HepG2 (cell line): ENCODE data around the gene SEPHS2. TPM values are rescaled to one million over a fixed set of nuclear protein-coding genes. Genes with fewer than 3 reads are reported as not detected.

Source experiments
- ATAD3A ChIP-seq: sonication (generic); formaldehyde crosslinking; IDR thresholded peaks from 2 replicates; pipeline ENCODE4 v1.4.0; 2020; ENCODE audit warnings: missing genetic modification reagents
- CAMTA2 ChIP-seq: sonication (generic); formaldehyde crosslinking; IDR thresholded peaks from 2 replicates; pipeline ENCODE4 v1.4.0; 2020; ENCODE audit warnings: mild to moderate bottlenecking, missing genetic modification reagents, borderline replicate concordance
- DMTF1 ChIP-seq: sonication (generic); formaldehyde crosslinking; IDR thresholded peaks from 2 replicates; pipeline ENCODE4 v1.4.0; 2020; ENCODE audit warnings: mild to moderate bottlenecking, missing genetic modification reagents
- FOXA1 ChIP-seq, 2 experiments: fragments of 450-650 bp in 1 of 2; sonication (generic) in 1 of 2; formaldehyde crosslinking in 1 of 2; IDR thresholded peaks; 2 replicates each; pipeline versions ENCODE4 v1.4.0 to v1.6.1; 2016 to 2020; ENCODE audit warnings: missing genetic modification reagents in 1 of 2
- FUBP1 ChIP-seq: sonication (generic); formaldehyde crosslinking; IDR thresholded peaks from 2 replicates; pipeline ENCODE4 v1.5.1; 2020; ENCODE audit warnings: missing genetic modification reagents, mild to moderate bottlenecking, borderline replicate concordance
- GMEB1 ChIP-seq: sonication (generic); formaldehyde crosslinking; IDR thresholded peaks from 2 replicates; pipeline ENCODE4 v1.5.1; 2020; ENCODE audit warnings: missing genetic modification reagents, mild to moderate bottlenecking, borderline replicate concordance
- GRHL1 ChIP-seq: sonication (generic); formaldehyde crosslinking; conservative IDR thresholded peaks from 2 replicates; pipeline ENCODE4 v1.8.0; 2022; ENCODE audit warnings: missing genetic modification reagents
- HOXA7 ChIP-seq: sonication (generic); formaldehyde crosslinking; IDR thresholded peaks from 2 replicates; pipeline ENCODE4 v1.8.1; 2022; ENCODE audit warnings: mild to moderate bottlenecking, missing genetic modification reagents, moderate library complexity
- NFKB2 ChIP-seq: sonication (generic); formaldehyde crosslinking; IDR thresholded peaks from 2 replicates; pipeline ENCODE4 v1.4.0; 2020; ENCODE audit warnings: missing genetic modification reagents, borderline replicate concordance
- PAWR ChIP-seq: sonication (generic); formaldehyde crosslinking; IDR thresholded peaks from 2 replicates; pipeline ENCODE4 v1.4.0; 2020; ENCODE audit warnings: missing genetic modification reagents, mild to moderate bottlenecking, borderline replicate concordance
- STAG1 ChIP-seq: sonication (generic); formaldehyde crosslinking; IDR thresholded peaks from 2 replicates; pipeline ENCODE4 v1.4.0; 2020; ENCODE audit warnings: missing genetic modification reagents
- TFAP4 ChIP-seq: sonication (generic); IDR thresholded peaks from 2 replicates; pipeline ENCODE4 v1.6.1; 2016; ENCODE audit warnings: low read depth, borderline replicate concordance
- THAP9 ChIP-seq: sonication (generic); formaldehyde crosslinking; IDR thresholded peaks from 2 replicates; pipeline ENCODE4; 2020; ENCODE audit warnings: missing genetic modification reagents, mild to moderate bottlenecking, borderline replicate concordance
- ZNF878 ChIP-seq: sonication (generic); formaldehyde crosslinking; IDR thresholded peaks from 2 replicates; pipeline ENCODE4 v1.8.1; 2023; ENCODE audit warnings: mild to moderate bottlenecking, missing genetic modification reagents, moderate library complexity
- ZSCAN30 ChIP-seq: sonication (generic); formaldehyde crosslinking; IDR thresholded peaks from 2 replicates; pipeline ENCODE4 v1.5.0; 2020; ENCODE audit warnings: mild to moderate bottlenecking, missing genetic modification reagents
- polyA plus RNA-seq, 8 experiments: library from polyadenylated mRNA; depleted of rRNA in 3 of 8; stranded (reverse) in 7 of 8; unstranded in 1 of 8; fragments of >200 nt; fragmentation: Illumina TruSeq in 4 of 8; extraction: Trizol in 4 of 8; gene quantifications; 2 replicates each; pipeline versions ENCODE4 v1.2.1 to v1.2.3, GENCODE V29; 2011 to 2016; ENCODE audit warnings: low read depth in 4 of 8, missing spikeins in 1 of 8, mixed read lengths in 1 of 8; ENCODE audit not compliant: insufficient read depth in 1 of 8
- total RNA-seq, 5 experiments: library from RNA; depleted of rRNA; stranded (reverse); fragments of >200 nt; fragmentation: Illumina TruSeq; extraction: Trizol; gene quantifications; 2 replicates each; pipeline ENCODE4 v1.2.3, GENCODE V29; 2016; ENCODE audit warnings: low read depth in 1 of 5

The SEPHS2 gene
- total and polyA plus RNA-seq, 2 of the 13 experiments (the other 11 are each of a cell fraction or from before 2014, with no cell fraction given) = 20.7 to 127 TPM

- peak; percentile 59; the same call in 1 of the 2 replicates for TF ChIP-seq THAP9 (CRISPR knock-in tag)
- 0 out of 2 replicates have a peak, but pooled peaks have one; percentile 80 for TF ChIP-seq CAMTA2 (CRISPR knock-in tag)
- TF ChIP-seq FUBP1 (CRISPR knock-in tag) = peak; percentile 69; the same call in 1 of the 2 replicates
- TF ChIP-seq ATAD3A (CRISPR knock-in tag) = no peak
- TF ChIP-seq PAWR = no peak
- no peak for TF ChIP-seq FOXA1 (IDR thresholded peaks at IDR 0.05)
- TF ChIP-seq FOXA1 (CRISPR knock-in tag; IDR thresholded peaks at IDR 0.05) = no peak
- peak; percentile 83; the same call in 1 of the 2 replicates for TF ChIP-seq NFKB2 (CRISPR knock-in tag)
- TF ChIP-seq GRHL1 = no peak
- 0 out of 2 replicates have a peak, but pooled peaks have one; percentile 30 for TF ChIP-seq ZSCAN30 (CRISPR knock-in tag)
- no peak for TF ChIP-seq DMTF1
- TF ChIP-seq ZNF878 (CRISPR knock-in tag) = no peak
- TF ChIP-seq STAG1 = no peak; the same call in 1 of the 2 replicates
- TF ChIP-seq GMEB1 = peak; percentile 40; the same call in 1 of the 2 replicates
- TF ChIP-seq HOXA7 (CRISPR knock-in tag) = no peak
- no peak for TF ChIP-seq TFAP4
These were observed 13.1 kb upstream of the SEPHS2 start (continued) for GRCh38 chr16:30458561-30459394.
